Measurements from ENCODE around the gene ALK.

Gene ALK

DNA sequence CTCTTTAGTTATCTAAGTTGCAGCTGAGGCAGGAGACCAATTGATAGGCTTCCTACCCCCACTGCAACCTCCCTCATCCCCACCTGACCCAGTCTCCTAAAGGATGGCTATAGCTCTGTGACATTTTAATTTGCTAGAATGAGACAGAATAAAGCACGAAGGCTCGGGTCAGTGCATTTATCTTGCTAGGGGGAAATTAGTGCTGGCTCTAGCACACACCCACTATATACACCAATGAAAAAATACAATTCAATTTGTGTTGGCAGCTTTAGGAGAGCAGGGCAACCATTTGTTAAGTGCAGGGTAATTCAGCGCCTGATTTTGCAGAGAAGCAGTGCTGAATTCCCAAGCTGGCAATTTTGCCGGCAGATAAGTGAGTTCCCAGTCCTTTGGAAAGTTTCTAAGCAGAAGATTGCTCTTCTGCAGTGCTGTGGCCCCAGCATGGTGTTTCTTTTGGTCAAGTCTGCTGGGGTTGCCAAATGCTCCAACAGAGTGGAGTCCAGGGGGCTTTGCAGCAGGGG, 346.0 kb downstream of the ALK start:
- ChIA-PET CTCF (no interaction called here), POLR2A (no interaction called here)
- no peak for TF ChIP-seq CTCF (IDR thresholded peaks at IDR 0.05; ENCODE audit: control extremely low read depth, extremely low read depth, low read depth, missing control alignments)
- DNase-seq (ENCODE audit: extremely low spot score): no peak

GRCh38 chr2:29573612-29574011, 347.8 kb downstream of the ALK start:
- DNase-seq (ENCODE audit: extremely low spot score): no peak
- no peak for TF ChIP-seq CTCF (IDR thresholded peaks at IDR 0.05; ENCODE audit: control extremely low read depth, extremely low read depth, low read depth, missing control alignments)
- ChIA-PET POLR2A (no interaction called here), CTCF (no interaction called here)

- DNase-seq (ENCODE audit: extremely low spot score): no peak
- POLR2A ChIA-PET: no interaction called here
- TF ChIP-seq CTCF (IDR thresholded peaks at IDR 0.05; ENCODE audit: control extremely low read depth, extremely low read depth, low read depth, missing control alignments): no peak
- CTCF ChIA-PET: no interaction called here
Observed at GRCh38 chr2:29573147-29573546, 348.2 kb downstream of the ALK start.

GRCh38 chr2:29570539-29570938, 350.8 kb downstream of the ALK start:
- ChIA-PET POLR2A (no interaction called here), CTCF (interaction anchor here (1.1 kb wide), 1 partner anchor 25 kb away, joined by 3 read pairs; no protein-coding TSS in a partner anchor)
- DNase-seq (ENCODE audit: extremely low spot score): no peak
- no peak for TF ChIP-seq CTCF (IDR thresholded peaks at IDR 0.05; ENCODE audit: control extremely low read depth, extremely low read depth, low read depth, missing control alignments)

DNA sequence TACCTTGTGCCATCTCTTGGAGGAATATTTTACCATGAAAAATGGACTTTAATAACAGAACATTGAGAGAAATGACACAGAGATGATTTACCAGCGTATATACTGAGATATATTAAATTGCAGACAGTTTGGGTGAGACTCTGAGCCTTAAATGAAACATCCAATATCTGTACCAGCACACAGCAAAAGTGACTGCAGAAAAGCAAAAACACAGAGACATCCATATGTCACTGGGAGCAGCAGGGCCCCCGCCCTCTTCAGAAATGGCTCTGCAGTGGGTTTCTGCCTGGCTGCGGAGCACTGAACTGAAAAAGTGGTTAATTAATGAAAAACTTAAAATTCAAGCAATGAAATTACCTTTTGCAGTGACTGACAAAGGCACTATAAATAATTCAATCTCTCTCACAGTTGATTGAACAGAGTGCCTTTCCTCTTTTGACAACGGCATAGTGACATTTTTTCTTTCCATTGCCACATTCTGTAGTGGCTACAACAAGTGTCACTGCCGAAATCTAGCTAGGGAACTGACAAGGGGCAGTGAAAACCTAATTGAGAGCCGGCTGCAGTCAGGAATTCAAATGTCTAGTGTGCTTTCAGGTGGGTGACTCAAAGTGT, 353.4 kb downstream of the ALK start:
- POLR2A ChIA-PET: no interaction called here
- no peak for TF ChIP-seq CTCF (IDR thresholded peaks at IDR 0.05; ENCODE audit: control extremely low read depth, extremely low read depth, low read depth, missing control alignments)
- DNase-seq (ENCODE audit: extremely low spot score): no peak
- CTCF ChIA-PET: no interaction called here

DNA sequence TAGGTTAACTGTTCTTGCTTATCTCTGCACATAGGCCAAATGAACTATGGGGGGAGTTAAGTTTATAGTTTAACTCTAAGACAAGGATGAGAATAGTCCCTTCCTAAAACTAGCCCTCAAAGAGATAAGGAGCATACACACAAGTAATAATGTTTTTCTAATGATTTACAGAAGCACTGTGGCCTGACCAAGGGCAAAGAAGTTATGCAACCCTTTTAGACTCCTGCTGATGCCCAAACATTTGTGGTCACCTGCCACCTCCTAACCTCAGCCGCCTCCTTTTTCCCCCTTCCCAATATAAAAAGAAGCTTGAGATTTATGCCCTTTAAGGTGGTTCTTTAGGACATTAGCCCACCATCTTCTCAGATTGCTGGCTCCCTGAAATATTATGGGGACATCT, 357.7 kb downstream of the ALK start:
- ChIA-PET POLR2A (no interaction called here), CTCF (no interaction called here)
- DNase-seq (ENCODE audit: extremely low spot score): no peak
- TF ChIP-seq CTCF (IDR thresholded peaks at IDR 0.05; ENCODE audit: control extremely low read depth, extremely low read depth, low read depth, missing control alignments): no peak

Data from GM10248 (cell line).